MM.1S (cell line): ENCODE data around the gene ATP7A.

Experiments used
- CTCF ChIP-seq: fragments of 300-600 bp; sonication (generic); IDR thresholded peaks from 2 replicates; pipeline ENCODE4 v1.5.1; 2016; ENCODE audit warnings: antibody characterized with exemption, low read length, mixed read lengths
- EZH2 ChIP-seq: fragments of 300-600 bp; sonication (generic); optimal IDR thresholded peaks from 2 replicates; pipeline ENCODE3; 2017; ENCODE audit warnings: low read depth, mild to moderate bottlenecking, antibody characterized with exemption, low read length, mixed read lengths

- TF ChIP-seq CTCF (no peak), EZH2 (no peak)
Measured at GRCh38 chrX:77979870-77980269, 69.4 kb downstream of the ATP7A start.
